AG04450 (cell line): ENCODE measurements around the gene B3GLCT. TPM values are rescaled to one million over a fixed set of nuclear protein-coding genes. Genes with fewer than 3 reads are reported as not detected.

Source experiments
- CTCF ChIA-PET: fragments of 300-600, 350-600 bp; formaldehyde crosslinking; extraction: SDS; loops from one replicate; lab custom pipeline; 2022; ENCODE audit warnings: antibody characterized with exemption, inconsistent platforms; lab: Charles Lee
- POLR2A ChIA-PET: fragments of 350-600 bp; formaldehyde crosslinking; extraction: SDS; loops from one replicate; lab custom pipeline; 2021; ENCODE audit warnings: antibody characterized with exemption, inconsistent platforms; lab: Yijun Ruan, JAX
- DNase-seq: peaks from one replicate; pipeline ENCODE4 v3.0.0-alpha.2; 2011; ENCODE audit warnings: low read depth, low spot score
- H3K27ac ChIP-seq: one replicate; pipeline ENCODE4 v1.5.1; 2012; ENCODE audit warnings: low read depth, low read length, control low read depth
- H3K27me3 ChIP-seq: one replicate; pipeline ENCODE4 v1.6.0; 2012; ENCODE audit warnings: low read length; ENCODE audit not compliant: control insufficient read depth, insufficient read depth
- H3K4me3 ChIP-seq: 2 replicates; pipeline ENCODE4 v1.5.1; 2011; ENCODE audit warnings: mild to moderate bottlenecking, low read depth, low read length, control low read depth
- H3K9me3 ChIP-seq: 2 replicates; pipeline ENCODE4 v1.5.1; 2012; ENCODE audit warnings: low read length; ENCODE audit not compliant: control insufficient read depth, insufficient read depth
- polyA plus RNA-seq: library from polyadenylated mRNA; depleted of rRNA; stranded (reverse); fragments of >200 nt; gene quantifications from 2 replicates; pipeline ENCODE4 v1.2.3, GENCODE V29; 2011
- TF ChIP-seq, protein P1 (sequence below): IDR thresholded peaks from 2 replicates; pipeline ENCODE4 v1.5.1; 2011; ENCODE audit warnings: low read depth, low read length, control low read depth, inconsistent platforms

Gene B3GLCT
- polyA plus RNA-seq, 1 experiment: 2.3 TPM

DNA sequence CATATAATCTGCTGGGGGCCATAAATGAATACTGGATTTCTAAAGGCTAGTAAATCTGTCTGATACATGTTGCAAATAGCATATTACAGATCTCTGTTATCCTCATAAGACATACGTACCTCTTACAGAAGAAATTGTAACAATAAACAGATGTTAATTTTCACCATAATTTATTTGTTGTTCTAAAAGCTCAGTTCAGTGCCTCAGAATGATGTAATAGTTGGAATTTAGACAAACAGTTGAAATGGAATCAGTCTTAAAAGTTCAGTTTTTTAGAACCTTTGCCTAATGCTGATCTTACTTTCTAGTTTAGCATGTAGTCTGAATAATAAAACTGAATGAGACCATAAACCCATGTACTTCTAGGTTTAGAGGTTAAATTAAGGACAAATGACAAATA lies 43.1 kb downstream of the B3GLCT start:
- H3K27ac ChIP-seq: no peak overlapping the region
- CTCF ChIA-PET: interaction anchor here (0.7 to 12.0 kb wide), 3 partner anchors 17 to 189 kb away, joined by 3 to 348 read pairs (median 5); no protein-coding TSS in a partner anchor
- no peaks in the 10 kb centered on the region for H3K27me3 ChIP-seq
- no peaks in the 10 kb centered on the region for H3K9me3 ChIP-seq
- POLR2A ChIA-PET: no interaction called here
- no peak overlapping the region for H3K4me3 ChIP-seq
- TF ChIP-seq, protein P1, sequence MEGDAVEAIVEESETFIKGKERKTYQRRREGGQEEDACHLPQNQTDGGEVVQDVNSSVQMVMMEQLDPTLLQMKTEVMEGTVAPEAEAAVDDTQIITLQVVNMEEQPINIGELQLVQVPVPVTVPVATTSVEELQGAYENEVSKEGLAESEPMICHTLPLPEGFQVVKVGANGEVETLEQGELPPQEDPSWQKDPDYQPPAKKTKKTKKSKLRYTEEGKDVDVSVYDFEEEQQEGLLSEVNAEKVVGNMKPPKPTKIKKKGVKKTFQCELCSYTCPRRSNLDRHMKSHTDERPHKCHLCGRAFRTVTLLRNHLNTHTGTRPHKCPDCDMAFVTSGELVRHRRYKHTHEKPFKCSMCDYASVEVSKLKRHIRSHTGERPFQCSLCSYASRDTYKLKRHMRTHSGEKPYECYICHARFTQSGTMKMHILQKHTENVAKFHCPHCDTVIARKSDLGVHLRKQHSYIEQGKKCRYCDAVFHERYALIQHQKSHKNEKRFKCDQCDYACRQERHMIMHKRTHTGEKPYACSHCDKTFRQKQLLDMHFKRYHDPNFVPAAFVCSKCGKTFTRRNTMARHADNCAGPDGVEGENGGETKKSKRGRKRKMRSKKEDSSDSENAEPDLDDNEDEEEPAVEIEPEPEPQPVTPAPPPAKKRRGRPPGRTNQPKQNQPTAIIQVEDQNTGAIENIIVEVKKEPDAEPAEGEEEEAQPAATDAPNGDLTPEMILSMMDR: no peak
- DNase-seq: no peak

DNA sequence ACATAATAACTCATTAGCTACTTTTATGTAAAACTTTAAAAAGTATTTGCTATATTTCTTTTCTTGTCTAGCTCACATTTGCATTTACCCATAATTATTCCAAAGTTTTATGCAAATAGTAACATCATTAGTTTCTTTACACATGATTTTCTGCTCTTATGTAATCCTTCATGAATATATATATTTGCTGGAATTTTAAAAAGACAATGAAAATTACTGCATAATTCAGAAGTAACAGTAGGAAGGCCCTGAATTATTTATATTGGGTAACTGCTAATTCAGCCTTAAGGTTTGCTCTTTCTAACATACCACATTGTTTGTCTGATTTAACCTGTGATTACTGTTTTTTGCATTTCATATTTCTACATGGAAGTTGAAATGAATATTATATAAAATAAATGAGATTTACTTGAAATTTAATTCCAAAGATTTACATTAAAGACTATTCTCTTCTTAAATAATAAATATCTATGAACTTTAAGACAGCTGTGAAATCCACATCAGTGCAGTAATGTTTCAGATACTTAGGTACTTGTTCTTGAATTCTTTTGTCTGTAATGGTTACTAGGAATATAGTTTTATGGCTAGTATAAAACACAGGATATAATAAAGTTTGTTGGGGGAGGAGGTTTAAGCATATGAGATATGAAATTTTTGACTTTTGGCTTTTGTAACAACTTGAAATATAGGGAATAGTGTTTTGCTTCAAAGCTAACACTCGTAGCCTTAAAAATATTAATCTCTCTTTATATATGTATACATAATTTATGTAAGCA lies 46.0 kb downstream of the B3GLCT start:
- TF ChIP-seq, protein P1: no peak
- DNase-seq: no peak
- Histone ChIP-seq H3K9me3 (no peaks in the 10 kb centered on the region), H3K27me3 (no peaks in the 10 kb centered on the region), H3K4me3 (no peak overlapping the region), H3K27ac (no peak overlapping the region)
- ChIA-PET POLR2A (no interaction called here), CTCF (interaction anchor here (1.5 to 5.8 kb wide), 4 partner anchors 10 to 292 kb away, joined by 6 to 108 read pairs (median 18); no protein-coding TSS in a partner anchor)

DNA sequence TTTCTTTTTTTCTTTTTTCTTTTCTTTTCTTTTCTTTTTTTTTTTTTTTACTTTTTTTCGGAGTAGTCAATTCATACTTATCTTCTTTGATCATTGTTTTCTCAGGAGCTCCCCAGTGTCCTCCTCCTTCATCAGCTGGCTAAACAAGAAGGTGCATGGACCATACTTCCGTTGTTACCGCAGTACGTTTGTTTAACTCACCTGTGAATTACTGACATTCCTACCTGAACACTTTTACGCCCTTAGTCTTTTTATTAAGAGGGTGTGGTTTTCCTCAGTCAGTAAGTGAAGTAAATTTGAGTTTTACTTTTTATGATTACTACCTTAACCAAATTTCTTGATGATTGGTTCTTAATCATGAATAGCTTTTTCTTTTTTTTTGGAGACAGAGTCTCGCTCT lies 47.1 kb downstream of the B3GLCT start:
- TF ChIP-seq, protein P1: no peak
- no peaks in the 10 kb centered on the region for H3K9me3 ChIP-seq
- H3K27me3 ChIP-seq: no peaks in the 10 kb centered on the region
- H3K4me3 ChIP-seq: no peak overlapping the region
- no peak overlapping the region for H3K27ac ChIP-seq
- ChIA-PET POLR2A (no interaction called here), CTCF (interaction anchor here (1.7 to 5.8 kb wide), 3 partner anchors 11 to 185 kb away, joined by 6 to 108 read pairs (median 10); no protein-coding TSS in a partner anchor)
- no peak for DNase-seq

DNA sequence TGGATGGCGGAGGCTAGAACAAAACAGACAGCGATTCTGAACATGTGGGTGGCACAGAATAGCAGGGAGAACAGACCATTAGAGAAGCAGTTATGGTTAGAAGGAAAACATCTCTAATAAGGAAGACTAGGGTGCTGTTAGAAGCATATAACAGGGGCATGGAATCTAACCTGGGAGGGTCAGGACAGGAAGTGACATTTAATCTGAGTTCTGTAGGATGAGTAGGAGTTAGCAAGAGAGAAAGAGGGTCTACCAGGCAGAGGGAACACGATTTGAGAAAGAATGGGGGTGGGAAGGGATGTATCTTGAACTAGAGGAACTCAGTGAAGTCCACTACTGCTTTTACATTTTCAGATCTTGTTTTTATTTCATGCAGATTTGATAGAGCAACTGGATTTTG lies 48.6 kb downstream of the B3GLCT start:
- Histone ChIP-seq H3K9me3 (no peaks in the 10 kb centered on the region), H3K27me3 (no peaks in the 10 kb centered on the region), H3K4me3 (no peak overlapping the region), H3K27ac (no peak overlapping the region)
- CTCF ChIA-PET: interaction anchor here (1.7 to 5.8 kb wide), 3 partner anchors 12 to 183 kb away, joined by 6 to 108 read pairs (median 10); no protein-coding TSS in a partner anchor
- POLR2A ChIA-PET: interaction anchor here (0.6 kb wide), 1 partner anchor 52 kb away, joined by 3 read pairs; no protein-coding TSS in a partner anchor
- TF ChIP-seq, protein P1: no peak
- no peak for DNase-seq
